T-helper 1 cell (primary cell): Measurements from ENCODE around the gene ZFHX3.

Source experiments
- DNase-seq, 5 donors: peaks; one replicate each; pipeline ENCODE4 v3.0.0-alpha.2; 2012 to 2020

ZFHX3 gene

GRCh38 chr16:72972878-72973571, 74.9 kb downstream of the ZFHX3 start:
- DNase-seq: no peak

- no peak for DNase-seq
Measured at GRCh38 chr16:72971370-72971769, 76.6 kb downstream of the ZFHX3 start.

- DNase-seq: no peak
Measured at GRCh38 chr16:72970656-72971055, 77.3 kb downstream of the ZFHX3 start.

- DNase-seq: no peak
Measured at GRCh38 chr16:72969812-72970211, 78.1 kb downstream of the ZFHX3 start.

DNA sequence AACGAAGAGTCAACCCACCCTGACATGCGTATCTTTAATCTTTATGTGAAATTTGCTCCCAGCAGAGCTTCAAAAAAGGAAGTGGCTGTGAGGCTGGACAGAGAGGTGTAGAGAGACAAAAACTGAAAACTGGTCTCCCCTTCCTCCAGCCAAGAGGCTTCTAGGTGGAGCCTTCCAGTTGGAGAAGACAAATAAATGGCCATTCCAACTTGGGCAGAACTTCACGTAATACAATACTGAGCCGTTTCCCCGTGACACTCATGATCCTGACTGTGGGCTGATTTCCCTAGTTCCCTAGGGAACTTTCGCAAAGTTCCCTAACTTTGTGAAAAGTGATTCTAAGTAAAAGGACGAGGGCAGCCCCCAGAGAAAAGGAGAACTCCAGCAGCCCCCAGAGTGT, 78.8 kb downstream of the ZFHX3 start:
- no peak for DNase-seq

GRCh38 chr16:72967941-72968340, 80.0 kb downstream of the ZFHX3 start:
- DNase-seq: no peak

DNA sequence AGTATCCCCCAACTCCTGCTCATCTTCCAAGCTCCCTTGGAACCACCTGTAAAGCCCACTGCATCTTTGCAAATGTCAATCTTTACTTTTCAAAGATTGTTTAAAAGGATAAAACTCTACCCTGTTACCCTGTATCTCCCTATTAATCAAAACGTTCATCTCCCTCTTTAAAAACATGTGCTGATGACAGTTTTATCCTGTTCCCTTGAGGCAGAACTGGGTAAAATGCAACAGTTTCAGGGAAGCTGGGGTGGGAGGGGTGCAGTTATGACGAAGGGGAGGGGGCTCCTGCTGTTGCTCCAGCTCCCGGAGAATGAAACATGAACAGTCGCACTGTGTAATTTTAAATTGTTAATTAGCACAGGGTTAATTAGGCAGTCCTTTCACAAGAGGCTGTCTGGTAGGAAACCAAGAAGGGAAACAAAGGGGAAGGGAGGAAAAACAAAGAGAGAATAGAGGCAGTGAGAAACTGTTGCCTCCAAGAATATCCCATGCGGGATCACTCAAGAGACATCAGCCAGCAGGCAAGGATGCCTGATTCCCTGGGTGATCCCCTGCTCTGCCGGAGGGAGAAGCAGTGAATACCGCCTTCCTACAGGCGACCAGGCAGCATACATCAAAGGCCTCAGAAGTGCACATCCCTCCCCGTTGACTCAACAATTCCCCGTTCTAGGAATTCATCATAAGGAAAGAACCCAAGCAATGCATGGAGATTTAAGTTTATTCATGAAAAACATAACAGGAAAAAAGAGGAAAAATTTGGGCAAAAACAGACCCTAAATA, 84.2 kb downstream of the ZFHX3 start:
- no peak for DNase-seq

GRCh38 chr16:72962347-72962746, 85.6 kb downstream of the ZFHX3 start:
- no peak for DNase-seq

GRCh38 chr16:72961863-72962262, 86.1 kb downstream of the ZFHX3 start:
- DNase-seq: no peak

- DNase-seq: no peak
Measured at GRCh38 chr16:72961115-72961832, 86.7 kb downstream of the ZFHX3 start.

- DNase-seq: no peak
Measured at GRCh38 chr16:72960101-72960500, 87.8 kb downstream of the ZFHX3 start.

DNA sequence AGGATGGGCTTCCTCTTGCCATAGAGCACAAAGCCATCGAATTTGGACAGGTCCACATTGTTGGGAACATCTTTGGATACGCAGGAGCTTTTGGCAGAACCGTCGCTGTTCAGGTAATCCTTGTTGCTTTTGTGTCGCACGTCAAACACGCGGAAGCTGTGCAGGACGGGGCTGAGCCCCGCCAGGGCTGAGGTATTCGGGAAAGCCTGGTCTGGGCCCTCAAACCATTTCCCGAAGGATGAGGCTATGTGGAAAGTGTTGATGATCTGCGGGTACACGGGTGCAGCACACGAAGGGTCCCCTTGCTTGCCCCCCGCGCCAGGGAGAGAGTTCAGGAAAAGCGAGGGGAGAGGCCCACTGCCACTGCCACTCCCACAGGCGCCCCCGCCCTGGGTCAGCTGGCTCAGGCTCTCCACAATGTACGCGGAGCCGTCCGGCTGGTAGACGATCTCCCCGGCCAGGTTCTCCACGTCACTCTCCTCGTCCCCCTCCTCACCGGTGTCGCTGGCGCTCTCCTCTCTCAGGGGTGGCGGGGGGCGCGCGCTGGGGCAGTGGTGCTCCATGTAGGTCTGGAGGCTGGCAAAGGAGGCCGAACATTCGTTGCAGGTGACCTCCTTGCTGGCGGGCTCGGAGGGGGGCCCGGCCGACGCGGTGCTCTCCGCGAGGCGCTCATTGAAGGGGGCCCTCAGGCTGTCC, 88.5 kb downstream of the ZFHX3 start:
- no peak for DNase-seq

DNA sequence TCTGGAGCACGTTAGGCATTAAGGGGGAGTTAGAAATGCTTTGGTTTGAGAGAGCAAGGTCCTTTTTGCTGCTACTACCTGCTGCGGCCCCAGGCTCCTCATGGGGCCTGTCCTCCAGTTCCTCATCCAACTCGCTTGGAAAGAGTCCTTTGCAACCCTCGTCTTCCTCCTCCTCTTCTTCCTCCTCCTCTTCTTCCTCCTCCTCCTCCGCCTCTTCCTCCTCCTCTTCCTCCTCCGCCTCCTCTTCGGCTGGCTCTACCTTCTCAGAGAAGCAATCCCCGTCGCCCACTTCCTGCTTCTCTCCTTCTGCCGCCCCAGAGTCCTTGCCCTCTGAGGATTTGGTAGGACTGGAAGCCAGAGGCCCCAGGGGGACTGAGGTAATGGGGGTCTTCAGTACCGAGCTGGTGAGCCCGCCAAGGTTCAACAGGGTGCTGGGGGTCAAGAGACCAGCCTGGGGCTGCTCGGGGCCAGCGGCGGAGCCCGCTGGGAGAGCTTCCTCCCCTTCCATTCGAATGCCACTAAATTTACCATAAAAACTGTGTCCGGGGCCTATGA, 89.3 kb downstream of the ZFHX3 start:
- no peak for DNase-seq

DNA sequence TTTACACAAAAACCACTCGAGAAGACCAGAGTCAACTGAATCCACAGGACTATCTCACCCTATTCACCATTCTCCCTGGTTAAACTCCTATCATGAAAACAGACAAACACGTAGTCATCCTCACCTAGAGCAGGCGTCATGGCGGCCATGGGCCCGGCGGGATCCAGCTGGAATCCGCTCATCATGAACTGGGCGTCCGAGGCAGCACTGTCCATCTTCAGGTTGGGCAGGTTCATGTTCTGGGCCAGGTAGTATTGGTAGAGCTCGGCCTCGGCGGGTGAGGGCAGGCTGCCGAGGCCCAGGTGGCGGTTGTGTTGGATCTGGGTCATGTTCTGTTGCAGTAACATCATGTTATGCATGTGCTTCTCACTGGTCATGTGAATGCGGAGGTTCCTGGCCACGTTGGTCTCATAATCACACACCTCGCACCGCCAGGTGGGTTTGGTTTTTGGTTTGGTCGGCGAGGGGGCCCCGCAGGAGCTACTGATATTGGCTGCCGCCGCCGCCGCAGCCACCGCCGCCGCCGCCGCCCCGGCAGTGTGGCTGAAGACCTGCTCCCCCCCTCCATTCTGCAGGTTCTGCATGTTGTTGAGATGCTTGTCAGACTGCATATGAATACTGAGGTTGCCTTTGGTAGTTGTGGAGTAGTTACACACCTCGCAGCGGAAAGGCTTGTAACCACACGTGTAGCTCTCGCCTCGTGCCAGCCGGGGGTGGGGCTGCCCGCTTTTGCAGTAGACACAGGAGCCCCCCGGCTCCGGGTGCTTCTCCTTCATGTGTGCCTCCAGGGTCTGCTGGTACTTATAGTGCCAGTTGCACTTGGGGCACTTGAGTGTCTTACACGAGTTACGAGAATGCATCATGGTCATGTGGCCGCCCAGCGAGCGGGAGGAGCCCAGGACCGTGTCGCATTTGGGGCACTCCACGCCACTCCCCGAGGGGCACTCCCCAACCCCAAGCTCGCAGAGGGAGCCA, 90.3 kb downstream of the ZFHX3 start:
- DNase-seq: no peak

GRCh38 chr16:72956124-72957064, 91.5 kb downstream of the ZFHX3 start:
- no peak for DNase-seq

DNA sequence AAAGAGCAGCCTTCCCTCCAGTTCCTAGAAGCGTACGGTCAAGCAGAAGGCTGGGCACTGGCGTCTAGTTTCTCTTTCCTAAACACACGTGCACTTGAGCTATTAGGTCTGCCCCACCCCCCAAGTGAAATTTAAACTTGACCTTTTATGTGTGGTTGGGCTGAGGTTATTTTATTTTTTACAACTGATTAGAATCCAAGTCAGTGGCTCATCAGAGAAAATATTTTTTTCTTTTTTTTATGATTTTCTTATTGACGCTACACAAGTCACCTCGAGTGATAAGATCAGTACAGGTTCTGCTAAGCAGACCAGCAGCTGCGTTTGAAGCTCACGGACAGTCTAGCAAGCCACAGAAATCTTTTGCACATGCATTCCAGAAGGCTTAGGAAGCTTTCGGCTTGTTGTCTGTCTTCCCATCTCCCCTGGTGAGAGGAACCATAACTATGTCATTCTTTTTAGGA, 95.1 kb downstream of the ZFHX3 start:
- DNase-seq: no peak

DNA sequence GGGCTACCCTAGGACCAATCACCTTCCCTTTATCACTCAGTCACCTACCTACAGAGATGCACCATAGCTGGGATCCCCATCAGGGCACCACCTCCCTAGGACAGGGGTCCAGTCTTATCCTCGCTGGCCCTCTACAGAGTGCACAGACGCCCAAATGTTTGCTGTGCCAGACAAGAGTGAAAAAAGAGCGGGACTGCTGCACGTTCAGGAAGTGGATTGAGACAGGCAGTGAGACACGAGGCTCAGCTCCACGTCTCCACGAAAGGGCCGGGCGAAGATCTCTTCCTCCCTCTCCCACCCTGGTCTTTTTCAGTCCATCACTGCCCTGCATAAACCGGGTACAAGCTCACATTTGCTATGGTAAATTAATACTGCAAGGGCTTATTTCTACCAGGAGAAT, 95.5 kb downstream of the ZFHX3 start:
- no peak for DNase-seq

DNA sequence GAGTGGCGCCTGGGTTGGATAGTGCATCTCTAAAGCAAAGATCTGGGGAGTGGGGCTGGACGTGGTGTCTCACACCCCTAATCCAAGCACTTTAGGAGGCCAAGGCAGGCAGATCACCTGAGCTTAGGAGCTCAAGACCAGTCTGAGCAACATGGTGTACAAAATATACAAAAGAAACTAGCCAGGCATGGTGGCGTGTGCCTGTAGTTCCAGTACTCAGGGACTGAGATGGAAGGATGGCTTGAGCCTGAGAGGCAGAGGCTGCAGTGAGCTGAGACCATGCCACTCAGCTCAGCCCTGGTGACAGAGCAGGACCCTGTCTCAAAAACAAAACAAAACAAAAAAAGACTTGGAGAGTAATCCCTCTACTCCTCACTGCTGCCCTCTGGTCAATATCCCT, 96.0 kb downstream of the ZFHX3 start:
- no peak for DNase-seq

DNA sequence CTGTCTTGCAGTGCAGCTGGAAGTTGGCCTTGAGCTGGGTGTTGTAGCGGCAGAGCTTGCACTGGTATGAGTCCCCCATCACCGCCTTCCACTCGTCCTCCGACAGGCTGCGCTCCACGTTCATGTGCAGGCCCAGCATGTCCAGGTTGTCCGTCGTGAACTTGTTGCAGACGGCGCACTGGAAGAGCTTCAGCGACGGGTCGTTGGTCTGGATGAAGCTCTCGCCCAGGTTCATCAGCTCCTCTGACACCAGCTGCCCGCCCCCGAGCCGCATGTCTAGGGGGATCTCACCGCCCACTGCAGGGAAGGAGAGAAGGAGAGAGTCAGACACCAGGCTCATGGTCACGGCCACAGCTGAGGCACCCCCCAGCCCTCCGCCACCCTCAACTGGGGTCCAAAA, 97.3 kb downstream of the ZFHX3 start:
- no peak for DNase-seq

DNA sequence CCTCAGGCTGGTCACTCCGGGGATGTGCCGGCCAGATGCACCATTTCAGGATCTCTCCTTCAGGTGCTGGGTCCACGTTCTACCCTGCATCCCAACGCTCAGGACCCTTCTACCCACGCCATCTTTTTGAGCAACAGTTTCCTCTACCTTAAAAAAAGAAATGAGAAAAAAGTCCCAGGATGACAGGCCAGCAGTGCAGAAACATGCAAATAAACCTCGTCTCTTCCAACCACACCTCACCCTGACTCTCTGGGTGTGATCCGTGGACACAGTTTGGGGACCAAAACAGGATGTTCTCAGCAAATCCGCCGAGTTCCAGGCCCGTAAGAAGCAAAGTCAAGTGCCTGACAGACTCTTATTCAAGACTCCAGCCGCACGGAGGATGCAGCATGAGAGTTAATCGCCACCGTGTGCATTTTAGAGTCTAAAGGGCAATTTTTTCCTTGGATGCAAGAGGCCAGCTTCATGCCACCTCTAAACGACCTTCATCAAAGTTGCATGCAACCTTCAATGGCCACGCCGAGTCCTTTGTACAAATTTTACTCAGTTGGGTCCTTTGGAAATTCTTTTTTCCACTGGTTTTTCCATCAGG, 99.6 kb downstream of the ZFHX3 start:
- no peak for DNase-seq
